ENCODE data around the gene PSMC3IP.

Gene PSMC3IP

GRCh38 chr17:42530952-42531454 is 46.5 kb downstream of the PSMC3IP start:
- TF ChIP-seq, protein P1, sequence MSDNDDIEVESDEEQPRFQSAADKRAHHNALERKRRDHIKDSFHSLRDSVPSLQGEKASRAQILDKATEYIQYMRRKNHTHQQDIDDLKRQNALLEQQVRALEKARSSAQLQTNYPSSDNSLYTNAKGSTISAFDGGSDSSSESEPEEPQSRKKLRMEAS (IDR thresholded peaks at IDR 0.05; ENCODE audit: low read depth, low read length): no peak
- TF ChIP-seq POLR2A (IDR thresholded peaks at IDR 0.05; ENCODE audit: extremely low read depth, insufficient read length) (no peak), CTCF (IDR thresholded peaks at IDR 0.05; ENCODE audit: low read depth, low read length) (no peak), MYC (IDR thresholded peaks at IDR 0.05; ENCODE audit: low read depth, low read length) (no peak)
- no peak overlapping the region for H3K4me3 ChIP-seq (ENCODE audit: low read depth, low read length)
- DNase-seq (ENCODE audit: low read depth): no peak

DNA sequence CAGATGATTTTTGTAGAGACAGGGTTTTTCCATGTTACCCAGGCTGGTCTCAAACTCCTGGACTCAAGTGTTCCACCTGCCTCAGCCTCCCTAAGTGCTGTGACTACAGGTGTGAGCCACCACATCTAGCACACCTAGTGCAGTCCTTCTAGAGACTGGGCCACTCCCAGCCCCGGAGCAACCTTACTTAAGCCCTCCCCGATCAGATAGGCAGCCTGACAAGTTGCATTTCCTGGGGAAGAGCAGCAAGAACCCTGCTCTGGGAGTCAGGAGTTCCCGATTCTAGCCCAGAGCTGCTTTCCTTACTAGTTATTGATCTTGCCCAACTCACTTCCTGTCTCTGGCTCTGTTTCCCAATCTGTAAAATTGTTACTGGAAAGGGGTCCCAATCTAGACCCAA is 48.5 kb downstream of the PSMC3IP start:
- no peak overlapping the region for H3K4me3 ChIP-seq (ENCODE audit: low read depth, low read length)
- DNase-seq (ENCODE audit: low read depth): no peak

GRCh38 chr17:42527932-42528331 is 49.6 kb downstream of the PSMC3IP start:
- no peak overlapping the region for H3K4me3 ChIP-seq (ENCODE audit: low read depth, low read length)
- TF ChIP-seq CTCF (IDR thresholded peaks at IDR 0.05; ENCODE audit: low read depth, low read length): no peak
- no peak for TF ChIP-seq MYC (IDR thresholded peaks at IDR 0.05; ENCODE audit: low read depth, low read length)
- TF ChIP-seq, protein P1 (IDR thresholded peaks at IDR 0.05; ENCODE audit: low read depth, low read length): no peak
- no peak for TF ChIP-seq POLR2A (IDR thresholded peaks at IDR 0.05; ENCODE audit: extremely low read depth, insufficient read length)
- DNase-seq (ENCODE audit: low read depth): no peak

More for the DNA sequence above, 48.5 kb downstream of the PSMC3IP start:
- TF ChIP-seq CTCF (IDR thresholded peaks at IDR 0.05; ENCODE audit: low read depth, low read length) (no peak), POLR2A (IDR thresholded peaks at IDR 0.05; ENCODE audit: extremely low read depth, insufficient read length) (no peak), MYC (IDR thresholded peaks at IDR 0.05; ENCODE audit: low read depth, low read length) (no peak)
- TF ChIP-seq, protein P1 (IDR thresholded peaks at IDR 0.05; ENCODE audit: low read depth, low read length): no peak

GRCh38 chr17:42526031-42526444 is 51.5 kb downstream of the PSMC3IP start:
- no peak for DNase-seq (ENCODE audit: low read depth)
- TF ChIP-seq MYC (IDR thresholded peaks at IDR 0.05; ENCODE audit: low read depth, low read length): no peak
- TF ChIP-seq, protein P1 (IDR thresholded peaks at IDR 0.05; ENCODE audit: low read depth, low read length): no peak
- no peak for TF ChIP-seq CTCF (IDR thresholded peaks at IDR 0.05; ENCODE audit: low read depth, low read length)
- no peak for TF ChIP-seq POLR2A (IDR thresholded peaks at IDR 0.05; ENCODE audit: extremely low read depth, insufficient read length)
- H3K4me3 ChIP-seq (ENCODE audit: low read depth, low read length): no peak overlapping the region

DNA sequence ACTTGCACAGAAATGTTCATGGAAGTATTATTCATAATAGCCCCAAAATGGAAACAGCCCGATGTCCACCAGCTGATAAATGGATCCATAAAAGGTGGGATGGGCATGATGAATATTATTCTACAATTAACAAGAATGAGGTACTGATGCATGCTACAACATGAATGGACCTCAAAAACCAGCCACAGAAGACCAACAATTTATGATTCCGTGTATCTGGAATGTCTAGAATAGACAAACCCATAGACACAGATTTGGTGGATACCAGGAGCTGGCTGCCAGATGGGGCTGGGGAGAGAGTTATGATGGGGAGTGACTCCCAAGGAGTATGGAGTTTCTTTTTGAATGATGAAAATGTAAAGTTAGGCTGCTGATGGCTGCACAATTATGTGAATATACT is 52.3 kb downstream of the PSMC3IP start:
- TF ChIP-seq CTCF (IDR thresholded peaks at IDR 0.05; ENCODE audit: low read depth, low read length) (no peak), POLR2A (IDR thresholded peaks at IDR 0.05; ENCODE audit: extremely low read depth, insufficient read length) (no peak), MYC (IDR thresholded peaks at IDR 0.05; ENCODE audit: low read depth, low read length) (no peak)
- TF ChIP-seq, protein P1 (IDR thresholded peaks at IDR 0.05; ENCODE audit: low read depth, low read length): no peak
- H3K4me3 ChIP-seq (ENCODE audit: low read depth, low read length): no peak overlapping the region
- DNase-seq (ENCODE audit: low read depth): no peak

Data from NB4 (cell line).